ENCODE measurements around the gene NELFA.
"Not testable (repeated sequence)": the region's sequence is repeated elsewhere in the genome, so short reads cannot be mapped to it uniquely, and the experiment has no call there.

The NELFA gene

DNA sequence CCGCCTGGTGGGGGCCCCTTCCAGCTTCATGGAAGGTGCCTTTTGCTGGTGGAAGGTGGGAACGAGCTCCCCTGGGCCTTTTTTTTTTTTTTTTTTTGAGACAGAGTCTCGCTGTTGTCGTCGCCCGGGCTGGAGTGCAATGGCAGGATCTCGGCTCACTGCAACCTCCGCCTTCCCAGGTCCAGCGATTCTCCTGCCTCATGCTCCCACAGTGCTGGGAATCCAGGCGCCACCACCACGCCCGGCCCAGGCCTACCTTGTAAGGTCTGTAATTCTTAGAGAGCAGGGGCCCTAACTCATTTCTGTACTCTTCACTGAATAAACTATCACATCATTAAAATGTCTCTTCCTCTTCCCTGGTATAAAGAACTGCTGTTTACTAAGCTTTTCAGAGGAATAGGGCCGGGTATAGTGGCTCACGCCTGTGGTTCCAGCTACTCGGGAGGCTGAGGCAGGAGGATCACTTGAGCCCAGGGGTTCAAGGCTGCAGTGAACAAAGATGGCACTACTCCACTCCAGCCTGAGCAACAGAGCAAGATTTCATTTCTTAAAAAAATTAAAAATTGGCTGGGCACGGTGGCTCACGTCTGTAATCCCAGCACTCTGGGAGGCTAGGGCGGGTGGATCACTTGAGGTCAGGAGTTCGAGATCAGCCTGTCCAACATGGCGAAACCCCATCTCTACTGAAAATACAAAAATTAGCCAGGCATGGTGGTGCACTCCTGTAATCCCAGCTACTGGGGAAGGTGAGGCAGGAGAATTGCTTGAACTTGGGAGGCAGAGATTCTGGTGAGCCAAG lies 14.9 kb downstream of the NELFA start:
- DNase-seq = not testable (repeated sequence)

DNA sequence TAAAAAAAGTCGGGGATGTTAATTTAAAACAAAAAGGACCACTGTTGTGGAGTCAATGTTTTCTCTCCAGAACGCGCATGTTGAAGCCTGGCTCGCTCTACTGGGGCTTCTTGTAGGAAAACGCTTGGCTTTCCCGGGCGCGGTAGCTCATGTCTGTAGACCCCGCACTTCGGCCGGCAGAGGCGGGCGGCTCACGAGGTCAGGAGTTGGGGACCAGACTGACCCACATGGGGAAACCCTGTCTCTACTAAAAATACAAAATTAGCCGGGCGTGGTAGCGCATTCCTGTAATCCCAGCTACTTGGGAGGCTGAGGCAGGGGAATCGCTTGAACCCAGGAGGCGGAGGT lies 15.6 kb downstream of the NELFA start:
- DNase-seq = no peak

DNA sequence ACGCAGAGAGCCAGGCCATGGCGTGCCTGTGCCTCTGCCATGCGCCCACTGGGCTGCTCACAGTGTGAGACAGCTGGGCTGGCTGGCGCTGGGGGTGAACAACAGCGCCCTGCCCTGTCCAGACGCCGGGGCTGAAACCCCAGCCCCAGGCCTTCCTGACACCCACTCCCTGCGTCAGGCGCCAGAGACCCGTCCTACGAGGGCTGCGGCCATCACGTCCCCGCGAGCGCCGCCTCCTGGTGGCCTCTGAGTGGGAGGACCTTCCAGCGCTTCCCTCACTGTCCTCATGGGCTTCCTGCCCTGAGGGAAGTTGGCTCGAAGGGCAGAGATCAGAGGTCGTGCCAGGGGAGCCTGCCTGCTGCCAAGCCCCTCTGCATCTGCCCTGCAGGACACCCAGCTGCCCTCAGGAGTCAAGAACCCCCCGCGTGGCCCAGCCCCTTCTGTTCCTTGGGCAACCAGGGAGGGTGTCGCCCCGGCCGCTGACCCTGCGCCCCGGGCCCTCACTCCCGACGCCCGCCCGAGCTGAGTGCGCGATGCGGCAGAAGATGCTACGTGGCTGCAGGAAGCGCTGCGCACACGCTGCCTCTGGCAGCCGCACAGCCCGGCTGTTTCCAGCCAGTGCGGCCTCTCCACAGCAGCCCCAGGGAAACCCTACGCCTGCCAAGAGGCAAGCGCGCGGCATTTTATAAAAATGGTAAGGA lies 16.2 kb downstream of the NELFA start:
- no peak for DNase-seq

DNA sequence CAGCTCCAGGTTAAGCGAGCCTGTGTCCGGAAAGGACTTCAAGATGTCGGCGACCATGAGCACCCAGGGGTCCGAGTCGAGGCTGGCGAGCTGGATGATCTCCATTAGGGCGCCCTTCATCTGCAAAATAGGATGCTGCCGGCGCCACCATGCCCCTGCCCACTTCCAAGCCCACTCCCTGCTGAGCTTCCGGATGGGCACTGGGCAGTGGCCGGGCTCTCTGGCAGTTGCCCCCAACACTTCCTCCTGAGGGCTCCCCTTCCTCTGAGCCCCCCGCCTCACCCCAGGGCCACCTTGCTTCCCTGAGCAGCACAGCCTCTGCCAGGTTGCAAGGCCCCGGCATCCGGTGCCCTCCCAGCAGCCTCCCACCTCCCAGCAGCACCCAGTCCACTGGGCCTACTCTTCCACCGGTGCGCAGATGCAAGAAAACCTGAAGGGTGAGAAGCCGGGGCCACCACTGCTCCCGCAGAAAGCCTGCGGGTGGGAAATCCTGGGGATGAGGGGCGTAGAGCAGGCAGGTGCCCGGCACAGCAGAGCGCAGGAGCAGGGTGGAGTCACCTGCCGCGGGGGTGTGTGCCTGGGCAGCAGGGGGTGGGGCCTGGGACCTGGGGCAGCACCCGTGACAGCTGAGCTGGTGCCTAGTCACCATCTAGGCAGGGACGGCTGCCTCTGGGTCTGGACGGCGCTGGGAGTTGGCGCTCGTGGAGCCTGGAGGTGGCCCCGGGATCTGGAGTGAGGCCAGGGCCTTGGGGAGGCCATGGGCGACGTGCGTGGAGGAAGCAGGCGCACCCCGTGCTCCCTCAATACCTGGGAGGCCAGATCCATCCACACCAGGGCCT lies 17.0 kb downstream of the NELFA start:
- DNase-seq = no peak

DNA sequence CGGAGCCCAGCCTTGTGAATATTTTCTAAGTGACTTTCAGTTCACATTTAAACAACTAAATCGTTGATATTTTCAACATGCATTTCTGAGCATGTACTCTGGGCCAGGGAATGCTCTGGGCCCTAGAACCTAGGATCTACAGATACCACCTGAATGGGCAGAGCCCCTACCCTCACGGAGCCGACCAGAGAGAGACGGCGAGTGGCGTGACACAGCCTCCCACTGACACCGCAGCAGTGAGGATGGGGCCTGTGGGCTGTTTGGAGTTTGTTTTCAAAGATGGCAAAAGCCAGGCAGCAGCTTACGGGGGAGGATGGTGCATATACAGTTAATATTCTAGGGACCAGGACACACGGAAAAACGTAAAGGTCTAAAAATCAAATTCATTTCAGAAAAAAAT lies 17.7 kb downstream of the NELFA start:
- DNase-seq = no peak

DNA sequence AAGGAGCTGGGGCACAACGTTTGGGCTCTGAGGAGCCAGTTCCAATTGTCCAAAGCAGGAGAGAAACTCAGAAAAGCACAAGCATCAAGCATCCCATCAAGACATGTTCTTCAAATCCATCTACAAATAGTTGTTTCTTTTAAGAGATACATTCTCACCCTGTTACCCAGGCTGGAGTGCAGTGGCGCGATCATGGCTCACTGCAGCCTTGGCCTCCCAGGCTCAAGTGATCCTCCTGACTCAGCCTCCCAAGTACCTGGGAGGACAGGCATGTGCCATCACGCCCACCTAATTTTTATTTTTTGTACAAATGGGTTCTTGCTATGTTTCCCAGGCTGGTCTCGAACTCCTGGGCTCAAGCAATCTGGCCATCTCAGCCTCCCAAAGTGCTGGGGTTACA lies 18.1 kb downstream of the NELFA start:
- no peak for DNase-seq

DNA sequence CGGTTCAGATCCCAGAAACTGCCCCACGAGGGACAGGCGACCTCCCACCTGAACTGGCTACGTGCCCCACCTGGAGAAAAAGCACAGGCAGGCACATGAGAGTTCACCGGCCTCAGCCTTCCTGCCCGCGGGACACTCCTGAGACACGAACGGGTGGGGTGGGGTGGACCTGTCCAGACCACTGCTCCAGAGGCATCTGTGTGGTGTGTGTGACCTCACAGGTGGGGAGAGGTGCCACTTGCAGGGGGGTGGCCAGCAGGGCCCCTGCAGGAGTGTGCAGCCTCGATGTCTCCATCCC lies 18.5 kb downstream of the NELFA start:
- no peak for DNase-seq

DNA sequence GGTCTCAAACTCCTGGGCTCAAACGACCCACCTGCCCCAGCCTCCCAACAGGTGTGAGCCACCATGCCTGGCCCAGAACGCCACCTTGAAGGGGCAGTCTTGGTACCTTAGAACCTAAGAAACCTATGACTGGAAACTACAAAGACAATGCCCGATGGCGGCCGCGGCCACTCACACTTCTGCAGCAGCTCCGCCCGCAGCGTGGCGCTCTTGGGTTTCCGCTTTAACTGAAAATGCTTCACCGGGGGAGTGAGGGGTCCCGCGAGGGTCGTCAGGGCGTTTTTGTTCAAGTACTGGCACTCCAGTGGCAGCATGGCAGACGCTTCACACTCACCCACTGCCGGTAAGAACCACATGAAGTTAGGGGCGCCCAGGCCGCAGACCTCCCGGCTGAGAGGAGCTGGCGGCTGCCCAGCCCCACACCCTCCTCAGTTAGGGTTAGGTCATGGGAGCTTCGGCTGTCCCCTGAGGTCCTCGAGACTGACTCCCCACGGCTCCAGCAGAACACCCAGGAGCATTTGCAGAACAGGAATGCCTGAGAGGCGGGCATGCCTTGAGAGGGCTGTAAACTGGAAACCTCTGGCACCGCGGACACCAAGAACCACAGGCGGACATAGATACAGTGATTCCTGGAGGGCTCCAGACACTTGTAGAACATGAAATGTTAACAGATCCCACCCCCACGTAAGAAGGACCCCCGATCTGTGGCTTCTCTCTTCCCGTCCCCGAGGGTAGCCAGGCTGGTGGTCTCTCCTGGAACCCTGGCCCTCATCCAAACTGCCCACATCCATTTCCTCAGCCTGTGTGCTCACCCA lies 19.0 kb downstream of the NELFA start:
- no peak for DNase-seq

DNA sequence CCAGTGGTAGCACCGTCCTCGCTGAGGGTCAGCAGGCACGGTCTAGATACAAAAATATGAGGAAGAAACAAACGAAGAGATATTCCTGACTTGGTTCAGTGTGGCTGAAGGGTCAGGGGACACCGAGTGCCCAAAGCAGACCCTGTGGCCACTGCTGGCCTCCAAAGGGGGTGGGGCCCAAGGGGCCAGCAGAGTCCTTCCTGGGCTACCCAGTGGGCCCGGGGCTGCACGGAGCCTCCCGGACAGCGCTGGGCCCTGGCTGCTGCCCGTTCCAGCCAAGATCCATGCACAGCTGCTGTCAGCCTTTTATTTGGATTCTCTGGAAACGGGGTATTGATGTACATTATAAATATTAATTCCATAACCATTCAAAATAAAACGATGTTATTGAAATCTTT lies 20.4 kb downstream of the NELFA start:
- no peak for DNase-seq

DNA sequence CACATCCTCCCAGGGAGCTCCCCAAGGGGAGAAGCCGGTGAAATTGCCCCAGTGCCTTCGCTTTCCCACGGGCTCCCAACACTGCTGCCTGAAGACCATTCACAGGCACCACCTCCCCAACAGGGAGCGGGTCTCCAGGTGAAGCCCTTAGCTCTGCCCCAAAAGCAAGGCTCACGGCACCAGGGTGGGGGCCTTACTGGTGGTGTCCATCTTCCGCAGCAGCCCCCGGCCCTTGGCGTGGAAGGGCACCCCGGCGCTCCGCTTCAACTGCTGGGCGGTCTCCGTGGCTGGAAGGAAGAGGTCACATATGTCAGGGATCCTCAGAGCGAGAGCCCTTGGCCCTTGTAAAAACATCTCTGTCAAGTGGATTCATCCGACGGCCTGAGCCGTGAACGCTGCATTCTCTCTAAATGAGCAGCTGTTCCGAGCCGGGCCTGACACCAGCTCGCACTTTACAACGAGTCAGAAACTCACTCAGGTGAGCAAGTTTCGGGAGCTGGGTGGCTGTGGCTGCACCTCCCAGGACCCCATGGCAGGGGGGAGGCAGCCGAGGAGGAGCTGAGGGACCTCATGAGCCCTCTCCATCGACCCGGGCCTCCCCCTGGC lies 20.9 kb downstream of the NELFA start:
- DNase-seq = no peak

DNA sequence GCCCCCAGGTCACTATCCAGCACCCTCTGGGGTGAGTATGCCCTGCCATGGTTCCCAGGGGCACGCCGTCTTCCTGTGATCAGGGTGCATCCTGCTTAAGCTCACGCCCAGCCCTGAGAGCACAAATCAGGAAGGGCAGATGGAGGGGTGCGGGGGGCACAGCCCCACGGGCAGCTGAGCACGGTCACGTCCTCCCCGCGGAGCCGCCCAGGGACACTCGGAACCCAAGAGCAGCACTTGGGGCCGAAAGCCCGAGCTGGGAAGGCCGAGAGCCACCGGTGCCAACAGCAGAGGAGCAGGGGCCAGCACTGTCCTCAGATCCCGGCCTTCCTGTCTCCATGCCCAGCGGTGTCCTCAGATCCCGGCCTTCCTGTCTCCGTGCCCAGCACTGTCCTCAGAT lies 21.5 kb downstream of the NELFA start:
- DNase-seq = no peak

DNA sequence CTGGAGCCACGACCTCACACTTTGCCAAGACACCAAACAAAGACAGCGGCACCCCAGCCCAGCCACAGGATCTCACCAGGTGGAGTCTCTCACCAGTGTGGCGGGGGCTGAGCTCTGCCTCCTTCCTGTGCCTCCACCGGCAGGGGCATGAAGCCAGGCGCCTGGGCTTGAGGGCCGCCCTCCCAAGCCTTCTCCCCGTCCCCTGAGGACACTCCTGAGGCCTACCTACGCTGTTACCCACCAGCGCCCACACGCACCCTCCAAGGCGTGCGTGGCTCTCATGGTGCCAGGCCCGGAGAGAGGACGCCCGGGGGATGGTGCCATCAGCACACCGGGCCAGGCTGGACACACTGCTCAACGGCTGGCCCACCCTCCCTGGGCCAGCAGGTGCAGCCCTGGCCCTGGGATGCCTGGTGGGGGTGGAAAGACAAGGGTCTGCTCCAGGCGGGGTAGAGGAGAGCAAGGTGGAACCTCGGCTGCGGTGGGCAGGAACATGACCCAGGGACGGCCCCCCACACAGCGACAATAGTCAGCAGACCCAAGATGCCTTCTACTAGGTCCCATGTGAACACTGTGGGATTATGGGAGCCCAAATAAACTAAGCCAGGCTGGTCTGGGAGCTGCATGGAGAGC lies 22.1 kb downstream of the NELFA start:
- no peak for DNase-seq

DNA sequence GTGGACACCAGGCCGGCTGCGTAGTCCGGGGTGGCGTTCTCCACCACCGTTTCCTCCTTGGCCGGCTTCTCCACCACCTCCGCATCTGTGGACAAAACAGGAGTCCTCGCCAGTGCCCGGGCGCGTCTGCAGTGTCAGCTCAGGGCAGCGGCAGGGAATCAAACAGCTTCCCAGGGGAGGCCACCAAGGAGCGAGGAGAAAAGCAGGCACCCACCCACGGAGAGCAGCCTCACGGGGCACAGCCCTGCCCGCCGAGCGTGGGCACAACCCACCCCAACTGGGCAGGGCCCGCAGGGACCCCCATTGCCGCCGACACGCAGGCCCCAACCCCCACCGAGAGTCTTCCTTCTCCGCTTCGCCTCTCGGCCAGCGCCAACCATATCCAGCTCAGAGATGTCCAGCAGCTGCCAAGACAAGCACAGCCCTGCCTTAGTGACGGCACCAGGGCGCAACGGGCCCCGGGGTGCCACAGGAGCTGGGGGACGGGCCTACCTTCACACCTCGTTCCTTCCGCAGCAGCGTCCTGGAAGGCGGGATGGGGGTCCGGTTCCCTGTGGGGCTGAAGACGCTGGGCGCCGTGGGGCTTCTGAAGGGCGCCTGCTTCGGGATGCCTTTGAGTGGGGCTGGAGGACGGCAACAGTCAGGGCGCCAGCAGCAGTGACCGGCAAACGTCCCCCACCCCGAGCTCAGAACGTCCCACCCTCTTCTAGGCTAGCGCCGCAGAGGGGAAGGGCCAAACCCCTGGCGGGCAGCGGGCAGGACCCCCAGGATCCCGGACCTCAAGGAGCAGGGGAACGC lies 22.8 kb downstream of the NELFA start:
- DNase-seq = no peak

DNA sequence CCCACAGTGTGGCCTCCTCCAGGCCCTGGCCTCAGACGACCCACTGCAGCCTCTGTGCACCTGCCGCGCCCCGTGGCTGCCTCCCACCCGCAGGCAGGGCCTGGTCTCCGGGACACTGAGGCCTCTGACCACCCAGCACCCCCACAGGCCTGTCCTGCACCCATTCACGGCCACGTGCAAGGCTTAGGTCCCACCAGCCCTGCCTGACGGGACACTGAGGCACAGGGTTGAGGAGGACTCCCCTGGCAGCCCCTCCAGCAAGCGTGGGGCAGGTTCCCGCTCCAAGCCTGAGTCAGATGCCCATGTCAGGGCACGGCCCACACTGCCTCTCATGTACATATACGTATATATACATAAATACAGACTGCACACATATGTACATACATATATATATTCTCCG lies 23.5 kb downstream of the NELFA start:
- no peak for DNase-seq

DNA sequence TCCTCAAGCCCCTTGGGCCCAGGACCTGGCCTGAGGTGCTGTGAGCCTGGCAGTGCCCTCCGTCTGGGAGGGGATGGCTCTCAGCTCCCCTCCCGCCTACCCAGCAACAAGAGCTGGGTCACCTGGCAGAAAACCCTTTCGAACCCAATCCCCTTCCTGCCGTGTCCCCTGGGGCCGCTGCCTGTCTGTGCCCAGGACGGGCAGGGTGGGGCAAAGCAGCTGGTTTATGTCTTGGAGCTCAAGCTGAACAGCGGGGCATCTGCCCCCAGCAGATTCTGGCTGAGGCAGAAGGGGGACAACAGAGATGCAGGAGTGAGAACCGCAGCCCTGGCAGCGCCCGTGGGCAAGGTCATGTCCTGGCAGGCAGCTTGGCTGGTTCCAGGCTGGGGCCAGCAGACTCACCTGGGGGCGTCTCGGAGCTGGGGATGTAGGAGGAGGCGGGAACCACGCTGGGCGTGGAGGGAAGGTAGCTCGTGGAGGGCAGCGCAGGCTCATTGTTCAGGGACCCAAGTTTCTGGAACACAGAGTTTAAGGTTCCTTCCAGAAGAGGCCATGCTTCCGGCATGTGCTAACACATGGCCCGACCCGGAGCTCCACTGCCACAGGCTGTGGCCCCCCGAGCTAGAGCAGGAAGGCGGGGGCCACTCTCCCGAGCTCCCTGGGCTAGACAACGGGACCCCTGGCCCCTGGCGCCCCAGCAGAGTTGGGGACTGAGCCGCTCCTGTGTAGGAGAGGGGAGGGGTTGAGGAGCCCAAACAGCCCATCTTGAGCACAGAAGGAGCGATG lies 24.2 kb downstream of the NELFA start:
- no peak for DNase-seq

DNA sequence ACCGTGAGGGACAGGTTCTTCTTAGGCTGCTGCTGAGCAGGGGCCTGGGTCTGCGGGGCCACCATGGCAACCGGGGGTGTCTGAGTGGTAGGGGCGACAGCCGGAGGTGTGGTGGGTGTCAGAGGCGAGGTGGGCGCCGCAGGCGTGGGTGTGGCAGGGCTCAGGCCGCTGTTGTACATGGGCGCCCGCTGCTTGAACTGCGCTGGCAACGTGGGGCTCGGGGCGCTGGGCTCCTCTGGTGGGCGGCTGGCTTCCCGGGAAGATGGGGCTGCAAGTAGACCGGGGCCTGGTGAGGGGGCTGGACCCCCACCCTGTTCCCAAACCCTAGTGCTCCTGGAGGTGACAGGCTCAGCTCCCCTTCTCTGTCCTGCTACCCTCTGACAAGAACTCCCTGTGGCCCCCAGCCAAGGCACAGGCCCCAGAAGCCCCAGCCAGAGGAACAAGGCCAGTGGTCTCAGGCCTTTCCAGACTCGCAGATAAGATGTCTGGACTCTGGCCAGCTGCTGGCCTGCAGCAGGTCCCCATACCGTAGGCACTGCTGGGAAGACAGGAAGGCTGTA lies 24.8 kb downstream of the NELFA start:
- no peak for DNase-seq

DNA sequence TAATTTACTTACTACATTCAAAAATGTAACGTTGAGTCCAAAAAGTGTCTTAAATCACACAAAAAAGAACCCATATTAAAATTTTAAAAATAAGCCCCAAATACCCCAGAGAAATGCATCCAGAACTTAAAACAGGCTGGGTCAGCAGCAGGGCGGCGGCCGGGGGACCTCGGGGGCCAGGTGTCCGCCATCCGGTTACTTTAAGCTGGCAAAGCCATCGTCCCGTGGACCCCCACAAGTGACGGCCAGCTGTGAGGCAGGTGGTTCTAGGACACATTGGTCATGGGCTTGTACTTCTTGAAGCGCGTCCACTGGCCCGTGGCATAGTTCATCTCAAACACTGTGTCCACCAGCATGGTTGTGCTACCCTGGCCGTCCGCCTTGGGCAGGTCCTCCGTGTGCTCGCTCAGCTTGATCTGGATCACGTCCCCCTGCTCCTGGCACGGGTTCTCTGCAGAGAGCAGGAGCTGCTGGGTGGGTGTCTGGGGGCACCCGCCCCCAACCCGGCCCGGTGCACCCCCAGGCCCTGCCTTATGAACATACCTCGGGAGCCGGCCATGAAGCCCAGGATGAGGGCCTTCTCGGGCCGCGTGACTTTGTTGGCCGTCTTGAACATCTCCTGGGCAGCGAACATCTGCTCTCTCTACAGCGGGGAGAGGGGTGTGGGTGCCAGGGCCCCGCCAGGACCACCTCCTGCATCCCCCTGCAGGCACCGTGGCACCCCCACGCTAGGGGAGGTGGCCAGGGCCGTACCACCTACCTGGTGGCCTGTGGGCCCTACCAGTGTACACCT lies 25.5 kb downstream of the NELFA start:
- DNase-seq = no peak

DNA sequence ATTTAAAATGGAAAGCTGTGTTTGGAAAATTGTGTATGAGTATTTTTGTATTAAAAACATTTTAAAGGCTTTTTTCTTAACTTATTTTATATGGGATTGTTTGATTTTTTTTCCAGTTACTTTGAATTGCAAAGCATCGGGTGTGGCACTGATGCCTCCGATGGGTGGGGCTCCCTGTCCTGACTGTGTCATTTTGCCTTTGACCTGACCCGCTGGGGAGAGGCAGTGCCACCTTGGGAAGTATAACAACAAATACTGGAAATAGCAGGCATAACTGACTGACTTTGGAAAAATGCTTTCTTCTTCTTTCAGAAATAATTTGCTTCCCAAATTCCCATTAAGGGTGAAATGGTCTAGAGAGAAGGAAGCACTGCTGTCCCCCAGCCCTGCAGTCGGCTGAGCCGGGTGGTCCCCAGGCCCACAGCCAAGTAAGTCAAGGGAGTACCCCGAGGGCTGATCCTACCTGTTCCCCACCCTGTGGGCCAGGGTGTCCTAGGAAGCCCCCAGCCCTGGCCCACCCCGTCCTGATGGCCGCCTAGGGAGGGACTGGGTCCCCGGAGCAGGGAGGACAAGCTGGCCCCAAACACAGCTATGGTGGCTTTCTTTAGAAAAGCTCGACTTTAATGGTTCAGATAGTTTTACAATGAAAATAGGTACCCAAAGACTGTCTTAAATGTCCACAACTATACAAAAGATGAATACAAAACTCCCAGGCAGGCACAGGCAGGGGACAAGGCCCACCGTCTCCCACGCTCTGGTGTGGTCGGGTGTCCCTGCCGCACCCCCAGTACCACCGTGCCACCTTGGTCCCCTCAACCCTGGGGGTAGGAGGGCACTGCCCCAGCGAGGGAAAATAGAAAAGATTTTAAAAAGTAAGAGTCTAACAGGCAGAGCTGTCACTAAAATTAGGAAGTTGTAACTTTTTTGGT lies 26.4 kb downstream of the NELFA start:
- no peak for DNase-seq
